GM18520 (cell line): Measurements from ENCODE around the gene SOX6.

Experiments
- ATAC-seq: cut with Tn5 transposase; IDR thresholded peaks from one replicate; pipeline ENCODE4 v1.9.1; 2021; ENCODE audit not compliant: unreplicated experiment

The SOX6 gene

DNA sequence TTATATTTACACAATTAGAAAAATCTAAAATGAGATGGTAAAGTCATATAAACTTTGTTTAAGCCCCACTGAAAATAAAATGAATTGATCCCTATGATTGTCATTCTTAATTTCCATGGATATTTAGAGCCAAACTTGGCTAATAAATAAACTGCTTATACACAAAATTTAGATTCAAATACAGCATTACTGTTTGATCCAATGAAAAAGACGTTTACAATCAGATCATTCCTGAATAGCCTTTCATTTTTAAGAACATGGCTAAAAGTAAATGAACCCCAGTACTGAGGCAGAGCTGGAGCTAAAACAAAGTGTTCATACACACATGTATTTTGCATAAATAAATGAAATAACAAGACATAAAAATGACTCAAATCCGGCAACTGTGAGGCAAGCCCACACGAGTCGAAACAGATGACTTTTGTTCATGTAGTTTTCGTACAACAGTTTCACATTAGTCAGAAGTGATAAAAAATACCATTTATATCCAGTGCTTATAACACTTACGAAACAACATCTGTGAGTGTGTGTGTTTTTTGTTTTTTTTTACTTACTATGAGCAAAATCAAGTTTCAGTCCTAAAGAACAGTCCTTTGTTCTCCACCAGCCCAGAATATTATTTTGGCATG, 386.5 kb downstream of the SOX6 start:
- ATAC-seq = peak; percentile 40

DNA sequence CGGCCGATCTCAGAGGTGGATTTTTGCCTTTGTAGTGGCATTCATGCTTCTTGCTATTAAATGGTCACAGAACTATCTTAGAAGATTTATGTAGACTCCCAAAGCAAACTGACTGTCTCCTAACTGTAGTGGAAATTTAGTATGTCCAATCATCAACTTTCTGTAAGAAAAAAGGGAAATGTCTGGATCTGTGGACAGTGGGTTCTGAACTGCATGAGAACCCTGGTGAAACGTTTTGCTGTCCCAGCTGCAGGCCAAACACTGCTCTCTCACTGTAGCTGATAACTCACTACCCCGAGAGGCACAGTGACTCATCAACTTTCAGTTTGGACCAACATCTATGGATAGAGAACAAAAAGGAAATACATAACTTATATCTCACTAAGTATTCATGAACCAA, 387.1 kb downstream of the SOX6 start:
- peak; percentile 64 for ATAC-seq

GRCh38 chr11:15968461-15969130, 387.8 kb downstream of the SOX6 start:
- ATAC-seq = no peak

GRCh38 chr11:15967966-15968365, 388.4 kb downstream of the SOX6 start:
- ATAC-seq = no peak

- no peak for ATAC-seq
Measured at GRCh38 chr11:15967166-15967565, 389.2 kb downstream of the SOX6 start.

DNA sequence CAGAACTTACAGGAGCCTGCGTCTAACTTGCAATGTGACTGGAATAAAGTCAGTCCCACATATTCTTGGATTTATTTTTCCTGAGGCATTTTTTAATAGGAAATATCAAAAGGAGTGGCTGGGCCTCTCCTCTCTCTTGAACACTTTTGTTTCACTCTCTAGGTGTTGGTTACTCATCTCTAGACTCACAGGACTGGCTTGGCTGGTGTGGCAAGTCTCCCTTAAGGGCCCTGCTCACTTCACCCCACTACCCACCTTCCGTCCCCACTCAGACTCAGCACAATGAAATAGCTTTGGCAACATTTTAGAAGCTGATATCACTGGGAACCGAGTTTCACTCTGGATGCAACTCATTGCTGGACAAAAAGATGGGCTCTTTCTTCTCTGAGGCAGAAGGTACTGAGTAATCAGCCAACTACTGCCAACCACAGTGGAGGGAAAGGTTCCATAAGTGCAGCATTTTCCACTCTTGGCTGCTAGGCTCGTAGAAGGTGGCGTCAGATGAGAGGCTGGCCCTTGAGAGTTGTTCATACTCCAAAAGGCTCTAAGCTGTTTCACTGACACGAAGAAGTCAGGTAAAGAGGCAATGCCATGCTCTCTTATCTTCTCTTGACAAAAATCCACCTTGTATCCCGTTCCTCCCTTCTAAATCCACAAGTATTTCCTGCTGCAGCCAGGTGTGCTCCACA, 390.6 kb downstream of the SOX6 start:
- peak; percentile 40 for ATAC-seq

- no peak for ATAC-seq
Measured at GRCh38 chr11:15963266-15963665, 393.1 kb downstream of the SOX6 start.

DNA sequence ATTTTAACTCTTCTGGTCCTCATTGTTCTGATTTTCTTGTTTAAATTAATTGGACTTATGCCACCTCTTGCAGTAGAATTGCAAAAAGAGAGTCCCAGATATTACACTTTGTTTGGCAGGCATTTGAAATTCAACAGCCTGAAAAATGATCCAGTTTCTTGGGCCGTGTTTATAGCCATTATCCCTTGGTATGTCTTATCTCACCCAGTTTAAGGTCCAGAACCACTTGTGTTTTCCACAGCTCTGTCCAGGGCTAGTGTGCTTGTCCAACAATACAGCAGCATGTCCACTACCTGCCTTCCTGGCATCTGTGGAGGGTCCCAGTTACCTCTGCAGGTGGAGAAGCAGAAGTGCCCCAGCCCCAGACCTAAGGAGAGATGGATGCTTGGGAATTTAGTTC, 397.4 kb downstream of the SOX6 start:
- ATAC-seq = no peak

DNA sequence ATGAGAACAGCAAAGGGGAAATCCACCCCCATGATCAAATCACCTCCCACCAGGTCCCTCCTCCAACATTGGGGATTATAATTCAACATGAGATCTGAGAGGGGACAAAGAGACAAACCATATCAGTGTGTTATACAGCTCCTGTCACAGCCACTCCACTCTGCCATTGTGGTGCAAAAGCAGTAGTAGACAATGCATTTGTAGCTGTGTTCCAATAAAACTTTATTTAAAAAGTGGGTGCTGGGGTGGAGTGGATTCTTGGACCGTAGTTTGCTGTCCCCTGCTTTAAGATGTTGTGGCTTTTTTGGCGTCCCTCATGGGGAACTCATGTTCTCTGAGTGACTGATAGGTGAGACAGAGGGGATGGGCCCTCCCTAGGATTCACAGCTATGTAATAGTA, 399.1 kb downstream of the SOX6 start:
- no peak for ATAC-seq

- ATAC-seq = no peak
Measured at GRCh38 chr11:15956302-15956701, 400.0 kb downstream of the SOX6 start.

GRCh38 chr11:15955595-15955994, 400.8 kb downstream of the SOX6 start:
- ATAC-seq = no peak

DNA sequence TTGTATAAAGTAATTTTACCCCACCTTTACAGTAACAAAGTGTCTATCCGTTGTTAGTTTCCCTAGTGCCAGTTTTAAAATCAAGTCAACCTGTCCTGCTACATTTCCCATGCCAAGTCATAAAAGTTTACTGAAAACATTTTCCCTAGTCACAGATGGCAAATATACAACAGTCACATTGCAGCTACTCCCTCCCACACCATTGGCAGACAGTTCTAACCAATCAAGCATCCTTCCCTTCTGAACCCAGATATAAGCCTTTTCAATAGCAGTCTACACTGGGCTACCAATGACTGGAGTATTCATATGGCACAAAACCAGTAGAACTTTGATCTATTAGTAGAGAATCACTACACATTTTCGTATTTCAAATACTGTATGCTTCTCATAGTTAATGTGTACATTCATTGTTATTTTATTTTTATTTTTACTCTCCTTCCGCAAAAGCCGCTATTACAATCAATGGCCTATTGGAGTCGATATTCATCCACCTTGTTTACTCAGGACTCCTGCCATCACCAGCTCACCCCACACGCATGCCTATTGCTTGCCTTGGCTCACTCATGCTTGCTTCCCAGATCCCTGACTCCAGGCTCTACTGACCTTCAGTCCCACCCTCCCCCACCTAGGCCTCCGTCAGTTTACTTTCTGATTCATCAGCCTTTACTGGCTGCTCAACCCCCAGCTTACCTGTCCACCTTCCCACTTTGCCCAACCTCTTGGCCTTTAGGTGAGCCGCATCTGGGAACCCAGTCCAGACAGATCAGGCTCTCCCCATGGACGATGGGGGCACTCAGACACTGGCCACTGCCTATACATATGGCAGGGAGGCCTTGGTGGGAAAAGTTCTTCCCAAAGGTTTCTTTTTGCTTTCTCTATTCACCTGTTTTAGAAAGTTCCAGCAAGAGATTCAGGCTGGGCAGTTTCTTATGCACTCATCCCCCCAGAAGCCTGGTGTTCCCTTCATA, 408.4 kb downstream of the SOX6 start:
- ATAC-seq = no peak

DNA sequence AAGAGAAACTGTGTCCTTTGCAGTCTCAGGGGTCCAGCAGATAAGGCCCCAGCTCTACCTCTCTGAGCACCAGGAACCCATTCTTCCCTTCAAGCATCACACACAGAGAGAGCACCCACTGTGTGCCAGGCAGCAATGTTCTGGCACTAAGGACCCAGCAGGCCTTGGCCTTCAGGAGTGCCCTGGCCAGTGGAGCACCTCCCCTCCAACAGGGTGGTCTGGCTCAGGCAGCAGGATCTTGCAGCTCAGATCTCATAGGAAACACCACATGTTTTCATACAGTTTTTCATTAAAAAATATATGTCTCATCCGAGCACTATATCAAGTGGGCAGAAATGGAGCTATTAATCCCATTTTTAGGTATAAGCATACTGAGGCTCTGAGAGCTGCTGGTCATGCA, 410.6 kb downstream of the SOX6 start:
- no peak for ATAC-seq

DNA sequence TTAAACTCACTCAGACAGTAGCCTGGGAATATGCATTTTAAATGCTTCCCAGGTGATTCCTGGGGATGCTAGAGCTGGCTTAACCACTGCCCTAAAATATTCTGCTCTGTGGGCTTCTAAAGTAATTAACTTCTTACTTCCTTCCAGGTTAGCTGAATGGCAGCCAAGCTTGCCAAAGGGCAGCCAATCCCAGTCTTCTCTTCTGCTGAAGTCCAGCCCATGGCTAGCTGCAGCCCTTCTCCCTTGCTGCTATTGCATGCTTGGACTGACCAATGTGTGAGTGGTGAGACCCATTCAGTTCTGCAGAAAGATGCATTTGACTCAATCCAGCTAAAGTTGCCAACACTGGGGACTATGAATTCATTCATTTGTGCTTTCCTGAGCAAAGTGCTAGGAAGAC, 411.9 kb downstream of the SOX6 start:
- no peak for ATAC-seq

DNA sequence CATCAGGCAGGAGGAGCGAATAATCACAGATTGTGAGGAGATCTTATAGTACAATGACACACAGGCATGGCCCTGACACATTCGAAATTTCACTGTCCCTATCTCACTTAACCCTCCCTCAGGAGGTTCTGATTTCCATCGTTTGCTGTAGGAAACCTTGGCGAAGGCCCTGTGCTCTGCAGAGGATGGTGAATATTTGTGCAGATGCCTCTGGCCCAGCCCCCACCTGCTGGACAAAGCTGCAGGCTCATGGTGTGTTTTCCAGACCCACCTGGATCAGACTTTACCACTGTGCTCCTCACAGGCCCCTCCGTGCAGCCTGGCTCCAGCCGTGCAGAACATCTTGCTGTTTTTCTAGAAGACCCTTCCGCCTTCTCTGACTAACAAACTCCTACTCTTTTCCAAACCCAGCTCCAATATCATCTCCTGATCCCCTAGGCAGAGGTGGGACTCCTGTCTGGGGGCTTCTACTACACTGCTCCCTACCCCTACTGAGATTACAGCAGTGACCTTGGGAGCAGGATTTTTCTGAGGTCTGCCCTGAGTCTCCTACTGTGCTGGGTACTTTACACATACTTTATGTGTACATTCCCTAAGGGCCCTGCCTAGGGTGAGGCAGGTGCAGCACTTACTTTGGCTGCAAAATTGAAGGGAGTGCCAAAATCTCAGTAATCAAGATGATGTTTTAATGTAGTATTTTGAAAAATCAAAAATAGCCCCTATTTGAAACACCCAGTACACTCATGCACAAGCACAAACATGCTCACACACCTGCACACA, 412.7 kb downstream of the SOX6 start:
- no peak for ATAC-seq

DNA sequence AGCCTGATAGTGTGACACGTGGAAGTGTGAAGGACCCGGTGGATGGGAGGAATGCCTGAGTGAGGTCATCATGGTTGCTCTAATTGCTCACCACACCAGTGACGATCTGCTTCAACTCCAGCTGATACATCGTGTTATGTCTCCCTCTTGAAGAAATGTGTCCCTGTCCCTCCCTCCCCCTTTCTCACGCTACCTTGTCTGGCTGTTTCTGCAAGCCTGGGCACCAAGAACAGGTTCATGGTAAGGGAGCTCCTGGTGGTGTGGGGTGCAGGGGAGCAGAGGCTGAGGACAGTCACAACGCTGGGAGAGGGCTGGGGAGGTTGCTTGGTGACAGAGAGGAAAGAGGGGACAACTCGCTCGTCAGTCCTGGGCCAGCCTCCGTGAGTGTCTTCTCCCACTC, 413.4 kb downstream of the SOX6 start:
- ATAC-seq = no peak

- no peak for ATAC-seq
Measured at GRCh38 chr11:15942126-15942525, 414.2 kb downstream of the SOX6 start.

- ATAC-seq = no peak
Measured at GRCh38 chr11:15941206-15941770, 415.1 kb downstream of the SOX6 start.

GRCh38 chr11:15940462-15941205, 415.7 kb downstream of the SOX6 start:
- ATAC-seq = peak; percentile 73
